ENCODE results near the gene TMEM52.

The TMEM52 gene

DNA sequence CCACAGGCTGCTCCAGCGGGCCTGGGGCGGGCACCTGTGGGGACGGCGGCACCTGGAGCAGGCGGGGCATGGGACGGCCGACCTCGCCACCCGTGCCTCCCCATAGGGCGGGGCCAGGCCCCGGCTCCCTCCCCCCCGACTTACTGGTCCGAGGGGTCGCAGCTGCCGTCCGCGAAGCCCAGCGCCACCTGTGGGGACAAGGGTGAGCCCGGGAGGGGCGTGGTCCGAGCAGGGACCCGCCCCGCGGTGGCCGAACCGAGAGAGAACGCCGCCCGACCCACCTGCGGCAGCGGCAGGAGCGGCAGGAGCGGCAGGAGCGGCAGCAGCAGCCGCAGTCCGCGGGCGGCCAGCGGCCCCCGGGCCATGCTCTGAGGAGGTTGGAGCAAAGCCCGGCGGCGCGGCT is at the start of gene TMEM52:
Gene TMEM52 (minus strand): TSS at position 379 of the 403 bp plus-strand sequence. CDS start 14 bp downstream, at position 365.
- Mint-ChIP-seq H3K4me1 (no peaks in the 10 kb centered on the region), H3K9me3 (no peaks in the 10 kb centered on the region), H3K4me3 (peak within 1 kb of the TSS; percentile 68), H3K27me3 (no peaks in the 10 kb centered on the region), H3K27ac (peak within 1 kb of the TSS; percentile 30), H3K36me3 (no peaks in the 10 kb centered on the region)

DNA sequence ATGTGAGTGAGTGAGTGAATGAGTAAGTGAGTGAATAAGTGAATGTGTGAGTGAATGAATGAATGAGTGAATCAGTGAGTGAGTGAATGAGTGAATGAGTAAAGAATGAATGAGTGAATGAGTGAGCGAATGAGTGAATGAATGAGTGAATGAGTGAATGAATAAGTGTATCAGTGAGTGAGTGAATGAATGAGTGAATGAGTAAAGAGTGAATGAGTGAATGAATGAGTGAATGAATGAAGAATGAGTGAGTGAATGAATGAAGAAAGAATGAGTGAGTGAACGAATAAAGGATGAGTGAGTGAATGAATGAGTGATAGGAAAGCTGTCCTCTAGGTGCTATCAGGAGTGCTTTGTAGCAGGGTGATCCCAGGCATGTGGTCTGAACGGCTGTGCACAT is 48.8 kb upstream of the TMEM52 start:
- H3K4me1 Mint-ChIP-seq: no peaks in the 10 kb centered on the region
- no peaks in the 10 kb centered on the region for H3K27me3 Mint-ChIP-seq
- no peak overlapping the region for H3K27ac Mint-ChIP-seq
- H3K4me3 Mint-ChIP-seq: no peak overlapping the region
- H3K9me3 Mint-ChIP-seq: no peaks in the 10 kb centered on the region
- H3K36me3 Mint-ChIP-seq: no peaks in the 10 kb centered on the region

DNA sequence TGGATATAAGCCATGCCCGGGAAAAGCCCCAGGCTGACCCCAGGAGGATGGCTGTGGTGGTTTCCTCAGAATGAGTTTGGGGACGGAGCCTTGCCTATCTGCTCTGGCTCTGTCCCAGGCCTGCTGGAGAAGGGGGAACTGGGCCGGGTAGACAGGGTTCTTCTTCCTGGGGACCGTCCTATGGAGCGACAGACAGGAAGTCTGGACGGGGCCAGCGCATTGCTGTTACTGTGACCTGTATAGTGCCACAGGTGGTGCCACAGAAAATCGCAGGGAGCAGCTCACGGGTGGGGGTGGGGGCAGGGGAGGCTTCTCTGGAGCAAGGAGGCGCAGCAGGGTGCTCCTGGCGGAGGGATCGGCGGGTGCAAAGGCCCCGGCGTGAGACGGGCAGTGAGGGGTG is 48.1 kb upstream of the TMEM52 start:
- H3K9me3 Mint-ChIP-seq: no peaks in the 10 kb centered on the region
- peaks cover 4% of the 10 kb centered on the region for H3K27me3 Mint-ChIP-seq
- no peaks in the 10 kb centered on the region for H3K36me3 Mint-ChIP-seq
- no peak overlapping the region for H3K4me3 Mint-ChIP-seq
- H3K27ac Mint-ChIP-seq: no peak overlapping the region
- H3K4me1 Mint-ChIP-seq: no peaks in the 10 kb centered on the region

DNA sequence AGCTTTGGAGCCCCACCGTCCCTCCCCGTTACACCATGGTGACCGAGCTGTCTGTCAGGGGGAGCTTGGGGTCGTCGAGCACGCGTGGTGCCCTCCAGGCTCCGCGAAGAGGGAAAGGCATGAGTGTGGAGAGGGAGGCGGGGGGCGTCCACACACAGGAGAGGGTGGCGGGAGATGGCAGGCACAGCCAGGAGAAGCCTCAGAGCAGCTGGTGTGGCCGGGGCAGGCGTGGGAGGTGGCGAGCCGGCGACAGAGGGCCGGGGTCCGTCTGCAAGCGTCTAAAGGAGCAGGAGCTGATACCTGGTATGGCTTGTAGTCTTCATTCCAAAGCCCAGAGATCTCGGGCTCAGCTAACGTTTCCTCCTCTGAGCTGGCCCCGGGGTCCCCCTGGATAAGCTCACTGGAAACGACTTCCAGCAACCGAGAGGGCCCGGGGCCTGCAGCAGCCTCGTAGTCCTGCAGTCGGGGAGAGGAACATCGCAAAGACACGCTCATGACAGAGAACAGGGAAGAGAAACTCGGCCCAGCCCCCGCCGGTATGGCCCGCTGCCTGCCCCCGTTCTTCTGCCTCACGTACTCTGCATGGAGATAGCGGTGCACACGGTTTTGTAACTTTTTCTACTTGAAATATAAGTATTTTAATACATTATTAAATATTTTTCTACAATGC is 47.1 kb upstream of the TMEM52 start:
- Mint-ChIP-seq H3K36me3 (no peaks in the 10 kb centered on the region), H3K4me3 (no peak overlapping the region), H3K9me3 (no peaks in the 10 kb centered on the region), H3K27ac (no peak overlapping the region), H3K4me1 (no peaks in the 10 kb centered on the region), H3K27me3 (peaks cover 4% of the 10 kb centered on the region)

DNA sequence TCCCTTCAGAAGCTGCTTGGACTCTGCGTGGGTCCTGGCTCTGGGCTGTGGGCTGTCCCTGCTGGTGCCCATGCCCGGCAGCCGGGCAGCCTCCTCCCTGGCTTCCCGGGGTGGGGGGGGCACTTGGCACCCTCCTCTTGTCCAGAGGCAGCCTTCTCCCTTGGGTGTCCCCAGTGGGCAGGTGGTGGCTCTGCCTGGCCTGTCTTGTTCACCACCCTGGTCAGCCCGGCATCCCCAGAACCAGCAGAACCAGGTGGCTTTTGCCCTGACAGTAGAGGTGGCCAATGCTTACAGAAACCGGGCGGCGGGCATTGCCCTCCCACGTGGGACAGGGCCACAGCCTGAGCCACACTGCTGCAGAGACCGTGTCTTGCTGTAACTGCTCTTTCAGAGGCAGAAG is 46.5 kb upstream of the TMEM52 start:
- Mint-ChIP-seq H3K36me3 (no peaks in the 10 kb centered on the region), H3K27me3 (peaks cover 10% of the 10 kb centered on the region), H3K27ac (no peak overlapping the region), H3K4me1 (no peaks in the 10 kb centered on the region), H3K4me3 (no peak overlapping the region), H3K9me3 (no peaks in the 10 kb centered on the region)

DNA sequence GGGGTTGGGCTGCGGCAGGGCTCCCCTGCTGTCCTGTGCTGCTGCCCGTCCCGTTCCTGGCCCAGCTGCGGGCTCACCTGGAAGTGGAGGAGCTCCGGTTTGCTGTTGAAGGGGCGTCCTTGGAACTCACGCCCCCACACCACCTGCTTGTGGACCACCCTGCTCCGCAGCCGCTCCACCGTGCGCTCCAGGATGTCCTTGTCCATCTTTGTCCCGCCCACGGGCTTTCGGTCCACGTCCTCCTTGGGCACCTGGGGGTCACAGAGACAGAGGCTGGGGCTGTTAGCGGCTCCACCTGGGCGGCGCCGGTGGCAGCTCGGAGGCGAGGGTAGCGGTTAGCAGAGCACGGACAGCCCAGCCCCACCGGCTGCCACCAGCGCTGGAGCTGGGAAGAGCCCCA is 45.7 kb upstream of the TMEM52 start:
- peaks cover 11% of the 10 kb centered on the region for H3K27me3 Mint-ChIP-seq
- no peaks in the 10 kb centered on the region for H3K9me3 Mint-ChIP-seq
- H3K4me3 Mint-ChIP-seq: no peak overlapping the region
- H3K27ac Mint-ChIP-seq: no peak overlapping the region
- H3K36me3 Mint-ChIP-seq: no peaks in the 10 kb centered on the region
- H3K4me1 Mint-ChIP-seq: no peaks in the 10 kb centered on the region

DNA sequence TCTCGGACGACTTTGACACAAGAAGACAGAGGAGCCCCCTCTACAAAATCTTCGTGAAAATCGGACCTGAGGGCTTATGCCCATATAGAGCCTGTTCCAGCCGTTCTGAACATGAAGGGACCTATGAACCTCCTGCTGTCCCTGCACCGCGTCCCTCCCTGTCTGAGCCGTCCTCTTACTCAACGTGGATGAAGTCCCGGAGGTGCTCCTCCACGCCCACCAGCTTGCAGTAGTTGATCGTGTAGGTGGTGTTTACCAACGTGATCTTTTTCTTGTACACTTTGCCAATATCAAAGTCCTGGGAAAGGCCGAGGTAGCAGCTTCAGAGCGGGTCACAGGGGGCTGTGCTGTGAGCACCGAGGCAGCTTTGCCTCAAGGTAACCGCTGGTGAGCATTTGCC is 44.5 kb upstream of the TMEM52 start:
- Mint-ChIP-seq H3K9me3 (no peaks in the 10 kb centered on the region), H3K4me3 (no peak overlapping the region), H3K27ac (no peak overlapping the region), H3K4me1 (no peaks in the 10 kb centered on the region), H3K27me3 (peaks cover 12% of the 10 kb centered on the region), H3K36me3 (no peaks in the 10 kb centered on the region)

DNA sequence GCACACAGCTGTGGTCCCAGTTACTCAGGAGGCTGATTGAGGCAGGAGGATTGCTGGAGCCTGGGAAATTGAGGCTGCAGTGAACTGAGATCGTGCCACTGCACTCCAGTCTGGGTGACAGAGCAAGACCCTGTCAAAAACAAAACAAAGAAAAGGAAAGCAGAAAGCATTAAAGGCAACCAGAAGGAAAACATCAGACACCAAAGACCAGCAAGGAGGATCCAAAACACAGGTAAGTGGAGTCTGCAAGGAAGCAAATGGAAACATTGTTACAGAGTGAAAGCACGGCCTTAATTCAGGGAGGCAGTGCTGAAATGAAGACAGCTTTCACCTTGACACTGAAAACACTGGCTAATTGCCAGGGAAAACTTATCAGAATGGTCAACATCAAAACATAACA is 43.7 kb upstream of the TMEM52 start:
- Mint-ChIP-seq H3K27me3 (peaks cover 12% of the 10 kb centered on the region), H3K9me3 (no peaks in the 10 kb centered on the region), H3K4me3 (no peak overlapping the region), H3K27ac (no peak overlapping the region), H3K36me3 (no peaks in the 10 kb centered on the region), H3K4me1 (no peaks in the 10 kb centered on the region)

DNA sequence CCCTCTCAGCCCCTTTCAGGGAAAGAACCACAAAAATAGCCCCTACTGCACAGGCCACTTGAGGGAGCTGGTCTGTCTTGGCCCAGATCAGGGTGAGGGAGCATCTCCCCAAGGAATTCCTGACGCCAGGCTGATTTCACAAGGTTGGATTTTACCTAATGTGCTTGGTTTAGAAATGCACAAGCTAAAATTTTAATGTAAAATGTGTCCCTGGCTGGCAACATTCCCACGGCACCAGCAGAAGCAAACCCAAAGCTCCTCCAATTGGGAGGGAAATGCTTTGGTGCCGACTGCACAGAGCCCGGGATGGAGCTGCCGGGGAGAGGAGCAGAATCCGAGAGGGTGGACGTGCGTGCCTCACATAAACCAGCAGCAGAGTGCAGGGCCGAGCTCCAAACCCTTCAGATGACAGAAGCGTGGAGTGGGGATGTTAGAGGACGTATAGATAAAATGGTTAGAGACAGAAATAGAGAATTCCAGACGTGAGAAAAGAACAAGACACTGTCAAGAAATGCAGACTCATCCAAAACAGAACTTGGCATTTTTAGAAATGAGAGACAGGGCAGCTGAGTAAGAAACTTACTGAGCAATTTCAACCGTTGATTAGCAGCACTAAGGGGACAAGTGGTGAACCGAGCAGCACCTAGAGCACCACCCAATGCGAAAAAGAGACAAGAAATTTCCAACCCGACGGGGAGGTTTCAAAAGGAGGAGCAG is 41.6 kb upstream of the TMEM52 start:
- no peak overlapping the region for H3K27ac Mint-ChIP-seq
- peaks cover 12% of the 10 kb centered on the region for H3K27me3 Mint-ChIP-seq
- no peak overlapping the region for H3K4me3 Mint-ChIP-seq
- H3K4me1 Mint-ChIP-seq: no peaks in the 10 kb centered on the region
- H3K9me3 Mint-ChIP-seq: no peaks in the 10 kb centered on the region
- H3K36me3 Mint-ChIP-seq: no peaks in the 10 kb centered on the region

DNA sequence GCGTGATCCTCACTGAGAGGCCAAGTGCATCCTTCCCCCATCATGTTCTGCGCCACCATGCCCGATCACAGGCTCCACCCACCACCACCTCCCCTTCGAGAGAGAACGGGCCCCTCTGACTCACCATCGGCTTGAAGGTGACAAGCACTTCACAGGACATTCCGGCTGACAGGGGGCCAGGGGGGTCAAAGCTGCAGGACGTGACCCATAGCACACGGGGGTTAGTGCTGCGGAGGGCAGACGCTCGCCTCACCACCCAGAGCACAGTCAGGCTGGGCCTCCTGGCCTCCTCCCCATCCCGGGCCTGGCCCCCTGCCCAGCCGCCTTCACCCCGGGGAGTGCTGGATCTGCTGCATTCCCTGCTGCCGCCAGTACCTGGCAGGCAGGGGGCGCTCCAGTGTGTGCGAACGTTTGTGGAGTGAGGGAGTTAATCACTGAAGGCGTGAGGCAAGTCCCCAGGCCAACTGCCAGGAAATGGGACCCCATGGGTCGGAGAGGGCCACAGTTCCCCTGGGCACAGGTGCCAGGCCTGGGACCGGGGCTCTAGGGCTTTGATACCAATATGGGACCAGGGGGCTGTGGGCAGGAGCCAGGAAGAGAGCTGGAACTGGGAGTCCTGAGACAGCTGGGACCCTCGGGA is 40.9 kb upstream of the TMEM52 start:
- no peaks in the 10 kb centered on the region for H3K9me3 Mint-ChIP-seq
- H3K27me3 Mint-ChIP-seq: peaks cover 12% of the 10 kb centered on the region
- no peak overlapping the region for H3K4me3 Mint-ChIP-seq
- H3K36me3 Mint-ChIP-seq: no peaks in the 10 kb centered on the region
- no peak overlapping the region for H3K27ac Mint-ChIP-seq
- H3K4me1 Mint-ChIP-seq: peaks cover 2% of the 10 kb centered on the region

DNA sequence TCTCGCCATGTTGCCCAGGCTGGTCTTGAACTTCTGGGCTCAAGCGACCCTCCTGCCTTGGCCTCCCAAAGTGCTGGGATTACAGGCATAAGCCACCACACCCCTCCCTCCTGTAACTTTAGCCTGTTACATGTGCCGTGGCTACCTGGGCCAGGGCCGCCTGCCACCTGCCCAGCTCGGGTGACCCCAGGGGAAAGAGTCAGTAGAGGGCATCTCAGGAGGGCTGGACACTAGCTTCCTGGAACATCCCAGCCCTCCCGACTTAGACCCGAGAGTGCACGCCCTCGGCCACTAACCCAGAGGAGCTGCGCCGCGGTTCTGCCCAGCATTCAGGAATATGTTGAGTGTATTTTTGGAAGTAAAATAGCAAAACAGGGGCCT is 40.4 kb upstream of the TMEM52 start:
- Mint-ChIP-seq H3K27ac (no peak overlapping the region), H3K4me1 (peaks cover 4% of the 10 kb centered on the region), H3K36me3 (no peaks in the 10 kb centered on the region), H3K4me3 (no peak overlapping the region), H3K27me3 (peaks cover 12% of the 10 kb centered on the region), H3K9me3 (no peaks in the 10 kb centered on the region)

DNA sequence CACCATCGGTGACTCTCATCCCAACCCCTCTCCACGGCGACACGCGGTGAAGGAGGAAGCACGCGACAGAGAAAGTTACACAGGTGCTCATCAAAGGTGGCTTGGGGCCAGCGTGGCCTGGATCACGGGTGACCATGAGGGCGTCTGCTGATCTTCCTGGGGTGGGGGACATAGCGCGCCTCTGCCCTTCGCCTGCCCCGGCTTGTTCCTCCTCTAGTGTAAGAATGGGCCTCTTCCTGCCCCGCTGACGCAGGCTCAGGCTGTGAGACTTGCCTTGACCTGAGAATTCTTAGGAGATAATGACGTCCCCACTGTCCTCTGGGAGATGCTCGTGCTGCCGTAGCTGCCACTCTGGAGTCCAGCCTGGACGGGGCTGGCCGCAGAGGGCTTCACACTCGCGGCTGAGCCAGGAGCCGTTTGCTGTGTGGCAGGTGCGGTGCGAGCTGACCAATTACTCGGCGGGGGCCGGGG is 39.0 kb upstream of the TMEM52 start:
- H3K4me1 Mint-ChIP-seq: peaks cover 4% of the 10 kb centered on the region
- no peak overlapping the region for H3K27ac Mint-ChIP-seq
- no peak overlapping the region for H3K4me3 Mint-ChIP-seq
- H3K9me3 Mint-ChIP-seq: no peaks in the 10 kb centered on the region
- peaks cover 12% of the 10 kb centered on the region for H3K27me3 Mint-ChIP-seq
- H3K36me3 Mint-ChIP-seq: no peaks in the 10 kb centered on the region

DNA sequence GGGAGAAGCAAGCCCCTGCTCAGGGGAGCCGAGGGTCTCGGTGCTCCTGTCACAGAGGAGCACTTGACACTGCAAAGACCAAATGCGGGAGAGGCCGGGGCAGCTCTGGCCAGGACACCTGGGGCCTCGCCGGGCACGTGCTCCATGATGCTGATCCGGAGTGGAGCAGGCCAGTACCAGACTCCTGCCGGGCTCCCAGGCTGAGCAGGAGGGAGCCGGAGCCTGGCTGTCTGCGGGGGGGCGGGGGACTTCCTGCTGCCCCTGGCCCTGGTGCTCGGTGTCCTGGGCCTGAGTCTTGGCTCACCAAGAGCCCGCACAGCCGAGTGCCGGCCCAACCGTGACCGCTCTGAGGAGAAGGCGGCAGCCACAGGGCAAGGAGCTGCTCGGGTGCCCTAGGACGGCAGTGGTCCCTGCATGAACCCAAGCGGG is 38.5 kb upstream of the TMEM52 start:
- Mint-ChIP-seq H3K27ac (no peak overlapping the region), H3K9me3 (no peaks in the 10 kb centered on the region), H3K4me3 (no peak overlapping the region), H3K4me1 (peaks cover 4% of the 10 kb centered on the region), H3K36me3 (no peaks in the 10 kb centered on the region), H3K27me3 (peaks cover 11% of the 10 kb centered on the region)

DNA sequence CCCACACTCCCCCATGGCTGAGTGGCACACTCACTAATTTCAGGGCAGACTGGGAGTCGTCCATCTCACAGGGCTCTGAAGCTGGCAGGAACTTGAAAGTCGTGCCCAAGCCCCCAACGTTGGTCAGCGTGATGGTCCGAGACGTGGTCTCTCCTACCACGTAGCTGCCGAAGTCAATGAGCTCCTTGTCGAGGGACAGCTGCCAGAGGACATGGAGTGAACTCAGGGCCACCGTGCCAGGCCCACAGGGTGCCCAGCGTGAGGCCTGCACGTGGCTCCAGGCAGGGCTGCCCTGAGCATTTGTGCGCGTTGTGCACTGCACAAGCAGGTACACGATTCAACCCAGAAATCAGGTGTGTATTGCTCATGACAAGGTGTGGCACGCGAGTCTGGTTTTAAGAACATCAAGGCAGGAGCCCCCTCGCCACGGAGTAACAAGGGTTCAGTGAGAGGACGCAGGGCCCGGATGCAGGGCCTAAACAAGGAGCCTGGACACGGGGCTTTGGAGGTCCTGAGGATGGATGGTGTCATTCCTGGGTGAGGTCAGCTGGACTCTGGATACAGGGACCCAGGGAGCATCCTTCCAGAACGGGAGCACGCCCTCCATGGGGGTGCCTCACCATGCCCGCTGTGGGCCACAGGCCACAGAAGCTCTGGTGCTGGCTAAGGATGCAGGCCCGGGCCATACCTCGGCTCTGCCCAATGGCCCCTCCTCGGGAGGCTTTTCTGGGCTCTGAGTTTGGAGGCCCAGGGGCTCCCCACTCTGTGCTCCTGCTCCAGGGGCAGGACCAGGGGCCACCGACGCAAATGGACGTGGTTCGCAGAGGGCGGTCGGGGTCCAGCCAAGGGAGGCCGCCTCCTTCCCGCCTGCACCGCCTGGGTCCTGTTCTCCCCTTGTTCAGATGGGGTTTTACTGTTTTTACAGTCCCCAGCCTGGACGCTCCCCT is 37.8 kb upstream of the TMEM52 start:
- H3K36me3 Mint-ChIP-seq: no peaks in the 10 kb centered on the region
- peaks cover 8% of the 10 kb centered on the region for H3K27me3 Mint-ChIP-seq
- H3K4me3 Mint-ChIP-seq: no peak overlapping the region
- no peaks in the 10 kb centered on the region for H3K9me3 Mint-ChIP-seq
- peaks cover 4% of the 10 kb centered on the region for H3K4me1 Mint-ChIP-seq
- H3K27ac Mint-ChIP-seq: no peak overlapping the region

DNA sequence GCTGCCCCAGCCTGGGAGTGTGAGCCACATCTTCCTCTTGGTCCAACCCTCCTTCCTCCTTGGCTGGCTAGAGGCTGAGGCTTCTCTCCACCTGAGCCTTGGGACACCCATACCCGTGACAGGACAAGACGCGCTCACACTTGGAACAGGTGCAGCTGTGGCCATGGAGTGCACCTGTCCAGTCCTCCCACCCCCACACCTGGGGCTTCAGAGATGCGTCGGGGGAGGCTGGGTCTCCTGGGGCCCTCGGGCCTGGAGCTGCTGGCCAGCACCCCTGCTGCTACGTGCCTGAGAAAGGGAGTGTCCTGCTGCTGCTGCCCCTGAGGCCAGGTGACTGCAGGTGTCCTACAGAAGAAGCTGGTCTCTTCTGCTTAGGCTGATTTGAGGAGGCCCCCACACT is 37.0 kb upstream of the TMEM52 start:
- Mint-ChIP-seq H3K27ac (no peak overlapping the region), H3K4me1 (peaks cover 4% of the 10 kb centered on the region), H3K36me3 (no peaks in the 10 kb centered on the region), H3K27me3 (peaks cover 7% of the 10 kb centered on the region), H3K9me3 (peaks cover 2% of the 10 kb centered on the region), H3K4me3 (no peak overlapping the region)
